ENCODE measurements around the gene SCAF1. TPM values are rescaled to one million over a fixed set of nuclear protein-coding genes. Genes with fewer than 3 reads are reported as not detected.

Gene SCAF1
- total RNA-seq, 1 donor from 2014 or later = 38.8 TPM

DNA sequence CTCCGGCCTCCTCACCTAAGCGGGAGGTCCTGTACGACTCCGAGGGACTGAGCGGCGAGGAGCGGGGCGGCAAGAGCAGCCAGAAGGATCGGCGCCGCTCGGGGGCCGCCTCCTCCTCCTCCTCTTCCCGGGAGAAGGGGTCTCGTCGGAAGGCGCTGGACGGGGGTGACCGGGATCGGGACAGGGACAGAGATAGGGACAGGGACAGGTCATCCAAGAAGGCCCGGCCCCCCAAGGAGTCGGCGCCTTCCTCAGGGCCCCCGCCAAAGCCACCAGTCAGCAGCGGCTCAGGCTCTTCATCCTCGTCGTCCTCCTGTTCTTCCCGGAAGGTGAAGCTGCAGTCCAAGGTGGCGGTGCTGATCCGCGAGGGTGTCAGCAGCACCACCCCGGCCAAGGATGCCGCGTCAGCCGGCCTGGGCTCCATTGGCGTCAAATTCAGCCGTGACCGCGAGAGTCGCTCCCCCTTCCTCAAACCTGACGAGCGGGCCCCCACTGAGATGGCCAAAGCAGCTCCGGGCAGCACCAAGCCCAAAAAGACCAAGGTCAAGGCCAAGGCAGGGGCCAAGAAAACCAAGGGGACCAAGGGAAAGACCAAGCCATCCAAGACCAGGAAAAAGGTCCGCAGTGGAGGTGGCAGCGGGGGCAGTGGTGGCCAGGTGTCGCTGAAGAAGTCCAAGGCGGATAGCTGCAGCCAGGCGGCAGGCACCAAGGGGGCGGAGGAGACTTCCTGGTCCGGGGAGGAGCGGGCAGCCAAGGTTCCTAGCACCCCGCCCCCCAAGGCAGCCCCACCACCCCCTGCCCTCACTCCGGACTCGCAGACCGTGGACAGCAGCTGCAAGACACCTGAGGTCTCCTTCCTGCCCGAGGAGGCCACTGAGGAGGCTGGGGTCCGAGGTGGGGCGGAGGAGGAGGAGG is 10.8 kb downstream of the SCAF1 start:
- Histone ChIP-seq H3K4me1 (no peaks in the 10 kb centered on the region), H3K27me3 (ENCODE audit: low read depth) (no peaks in the 10 kb centered on the region), H3K4me3 (no peak overlapping the region), H3K36me3 (peaks cover 93% of the 10 kb centered on the region), H3K27ac (replicated peaks) (no peak overlapping the region), H3K9me3 (replicated peaks) (no peaks in the 10 kb centered on the region)
- TF ChIP-seq CTCF (IDR thresholded peaks at IDR 0.05; ENCODE audit: borderline replicate concordance) = no peak
- intact Hi-C loops (cut with micrococcal nuclease) = no loop called here
- DNase-seq = no peak

DNA sequence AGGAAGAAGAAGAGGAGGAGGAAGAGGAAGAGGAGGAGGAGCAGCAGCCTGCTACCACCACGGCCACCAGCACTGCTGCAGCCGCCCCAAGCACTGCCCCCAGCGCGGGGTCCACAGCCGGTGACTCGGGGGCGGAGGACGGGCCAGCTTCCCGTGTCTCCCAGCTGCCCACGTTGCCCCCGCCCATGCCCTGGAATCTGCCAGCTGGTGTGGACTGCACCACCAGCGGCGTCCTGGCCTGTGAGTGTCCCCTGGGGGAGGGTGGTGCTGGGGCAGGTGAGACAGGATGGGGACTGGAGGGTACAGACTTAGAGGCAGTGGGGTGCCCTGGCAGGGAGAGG is 11.4 kb downstream of the SCAF1 start:
- no peak overlapping the region for H3K27ac ChIP-seq (replicated peaks)
- no peak for DNase-seq
- intact Hi-C loops (cut with micrococcal nuclease) = no loop called here
- H3K4me1 ChIP-seq = no peaks in the 10 kb centered on the region
- no peak overlapping the region for H3K4me3 ChIP-seq
- no peak for TF ChIP-seq CTCF (IDR thresholded peaks at IDR 0.05; ENCODE audit: borderline replicate concordance)
- peaks cover 93% of the 10 kb centered on the region for H3K36me3 ChIP-seq
- H3K27me3 ChIP-seq (ENCODE audit: low read depth) = no peaks in the 10 kb centered on the region
- H3K9me3 ChIP-seq (replicated peaks) = no peaks in the 10 kb centered on the region

- Histone ChIP-seq H3K27me3 (ENCODE audit: low read depth) (no peaks in the 10 kb centered on the region), H3K27ac (replicated peaks) (no peak overlapping the region), H3K4me1 (no peaks in the 10 kb centered on the region), H3K36me3 (peaks cover 93% of the 10 kb centered on the region), H3K4me3 (no peak overlapping the region), H3K9me3 (replicated peaks) (no peaks in the 10 kb centered on the region)
- DNase-seq = no peak
- intact Hi-C loops (cut with micrococcal nuclease) = no loop called here
- no peak for TF ChIP-seq CTCF (IDR thresholded peaks at IDR 0.05; ENCODE audit: borderline replicate concordance)
Observed at GRCh38 chr19:49654581-49654980, 12.6 kb downstream of the SCAF1 start.

GRCh38 chr19:49655570-49656455 is 13.8 kb downstream of the SCAF1 start:
- H3K36me3 ChIP-seq = peaks cover 94% of the 10 kb centered on the region
- H3K4me3 ChIP-seq = no peak overlapping the region
- H3K9me3 ChIP-seq (replicated peaks) = no peaks in the 10 kb centered on the region
- H3K27ac ChIP-seq (replicated peaks) = no peak overlapping the region
- intact Hi-C loops (cut with micrococcal nuclease) = no loop called here
- H3K27me3 ChIP-seq (ENCODE audit: low read depth) = no peaks in the 10 kb centered on the region
- H3K4me1 ChIP-seq = no peaks in the 10 kb centered on the region
- TF ChIP-seq CTCF (IDR thresholded peaks at IDR 0.05; ENCODE audit: borderline replicate concordance) = no peak
- no peak for DNase-seq

GRCh38 chr19:49656456-49657109 is 14.6 kb downstream of the SCAF1 start:
- intact Hi-C loops (cut with micrococcal nuclease) = no loop called here
- Histone ChIP-seq H3K4me1 (no peaks in the 10 kb centered on the region), H3K9me3 (replicated peaks) (no peaks in the 10 kb centered on the region), H3K36me3 (peaks cover 95% of the 10 kb centered on the region), H3K27me3 (ENCODE audit: low read depth) (no peaks in the 10 kb centered on the region), H3K4me3 (no peak overlapping the region), H3K27ac (replicated peaks) (no peak overlapping the region)
- no peak for DNase-seq
- TF ChIP-seq CTCF (IDR thresholded peaks at IDR 0.05; ENCODE audit: borderline replicate concordance) = no peak
